Spleen (tissue), 7 donors: ENCODE results near the gene PCMT1.

Experiments used
- POLR2A ChIP-seq, 3 donors: fragments of 450-650 bp; IDR thresholded peaks; one replicate each; pipeline ENCODE4 v1.5.1; 2017; ENCODE audit warnings: antibody characterized with exemption in 3 of 3, mild to moderate bottlenecking in 1 of 3
- TF ChIP-seq, protein P1 (sequence below), 11 experiments: fragments of 200-600 bp in 7 of 11; fragments of 450-650 bp in 4 of 11; sonication (generic) in 4 of 11; IDR thresholded peaks in 8 of 11; conservative IDR thresholded peaks in 3 of 11; 1 replicate in 7 of 11; 2 replicates in 4 of 11; pipeline versions ENCODE4 v1.4.0 to v1.8.0; 2016 to 2021; ENCODE audit warnings: antibody characterized with exemption in 11 of 11, inconsistent platforms in 4 of 11, mild to moderate bottlenecking in 1 of 11
- donor health status: DM: no; HTN: no; CAD: no; lungs with moderate emphysema.
- donor health status: DM: no; HTN: no; CAD: no.
- donor health status: DM: no; HTN: no; CAD: no.

DNA sequence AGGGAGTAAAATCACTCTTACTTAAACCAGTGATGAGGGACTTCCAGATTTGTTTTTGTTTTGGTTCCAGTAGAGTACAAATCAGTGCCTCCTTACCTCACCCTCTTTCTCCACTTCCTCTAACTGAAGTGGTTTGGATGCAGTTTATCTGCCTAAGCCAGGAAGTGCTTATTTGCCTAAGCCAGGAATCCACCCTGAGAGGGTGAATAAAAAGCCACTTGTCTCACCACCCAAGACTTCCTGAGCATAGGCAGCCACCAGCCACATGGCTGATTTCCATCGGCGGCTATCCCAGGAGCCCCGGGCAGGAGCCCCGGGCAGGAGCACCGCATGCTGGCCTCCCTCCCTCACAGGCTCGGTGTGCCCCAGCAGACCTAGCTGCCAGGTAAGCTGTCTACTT, 102.6 kb downstream of the PCMT1 start:
- TF ChIP-seq, protein P1, sequence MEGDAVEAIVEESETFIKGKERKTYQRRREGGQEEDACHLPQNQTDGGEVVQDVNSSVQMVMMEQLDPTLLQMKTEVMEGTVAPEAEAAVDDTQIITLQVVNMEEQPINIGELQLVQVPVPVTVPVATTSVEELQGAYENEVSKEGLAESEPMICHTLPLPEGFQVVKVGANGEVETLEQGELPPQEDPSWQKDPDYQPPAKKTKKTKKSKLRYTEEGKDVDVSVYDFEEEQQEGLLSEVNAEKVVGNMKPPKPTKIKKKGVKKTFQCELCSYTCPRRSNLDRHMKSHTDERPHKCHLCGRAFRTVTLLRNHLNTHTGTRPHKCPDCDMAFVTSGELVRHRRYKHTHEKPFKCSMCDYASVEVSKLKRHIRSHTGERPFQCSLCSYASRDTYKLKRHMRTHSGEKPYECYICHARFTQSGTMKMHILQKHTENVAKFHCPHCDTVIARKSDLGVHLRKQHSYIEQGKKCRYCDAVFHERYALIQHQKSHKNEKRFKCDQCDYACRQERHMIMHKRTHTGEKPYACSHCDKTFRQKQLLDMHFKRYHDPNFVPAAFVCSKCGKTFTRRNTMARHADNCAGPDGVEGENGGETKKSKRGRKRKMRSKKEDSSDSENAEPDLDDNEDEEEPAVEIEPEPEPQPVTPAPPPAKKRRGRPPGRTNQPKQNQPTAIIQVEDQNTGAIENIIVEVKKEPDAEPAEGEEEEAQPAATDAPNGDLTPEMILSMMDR (IDR thresholded peaks at IDR 0.05 in 8 of 11, conservative IDR thresholded peaks at IDR 0.05 in 3 of 11), result no peak
- TF ChIP-seq POLR2A (IDR thresholded peaks at IDR 0.05), result no peak
